Hematopoietic multipotent progenitor cell treated with erythropoietin and hydrocortisone succinate and interleukin-3 and kit ligand, for 17 days (in vitro differentiated cells): Measurements from ENCODE around the gene ADPRM.
"Not testable (repeated sequence)": the region's sequence is repeated elsewhere in the genome, so short reads cannot be mapped to it uniquely, and the experiment has no call there.

Experiments
- DNase-seq: peaks from one replicate; pipeline ENCODE4 v3.0.0-alpha.2; 2015; ENCODE audit warnings: low spot score

ADPRM gene, protein sequence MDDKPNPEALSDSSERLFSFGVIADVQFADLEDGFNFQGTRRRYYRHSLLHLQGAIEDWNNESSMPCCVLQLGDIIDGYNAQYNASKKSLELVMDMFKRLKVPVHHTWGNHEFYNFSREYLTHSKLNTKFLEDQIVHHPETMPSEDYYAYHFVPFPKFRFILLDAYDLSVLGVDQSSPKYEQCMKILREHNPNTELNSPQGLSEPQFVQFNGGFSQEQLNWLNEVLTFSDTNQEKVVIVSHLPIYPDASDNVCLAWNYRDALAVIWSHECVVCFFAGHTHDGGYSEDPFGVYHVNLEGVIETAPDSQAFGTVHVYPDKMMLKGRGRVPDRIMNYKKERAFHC

GRCh38 chr17:10697092-10698081, at the start of gene ADPRM, which contains the start of gene SCO1:
Gene ADPRM, plus strand, starts transcription at chr17:10697594. Its CDS starts 7,333 bp downstream, at chr17:10704927.
Gene SCO1, minus strand, starts transcription at chr17:10697533. Its CDS starts 26 bp downstream, at chr17:10697507.
- DNase-seq = peak; percentile 91

- DNase-seq = no peak
Measured at GRCh38 chr17:10648381-10648780, 49.0 kb upstream of the ADPRM start.

DNA sequence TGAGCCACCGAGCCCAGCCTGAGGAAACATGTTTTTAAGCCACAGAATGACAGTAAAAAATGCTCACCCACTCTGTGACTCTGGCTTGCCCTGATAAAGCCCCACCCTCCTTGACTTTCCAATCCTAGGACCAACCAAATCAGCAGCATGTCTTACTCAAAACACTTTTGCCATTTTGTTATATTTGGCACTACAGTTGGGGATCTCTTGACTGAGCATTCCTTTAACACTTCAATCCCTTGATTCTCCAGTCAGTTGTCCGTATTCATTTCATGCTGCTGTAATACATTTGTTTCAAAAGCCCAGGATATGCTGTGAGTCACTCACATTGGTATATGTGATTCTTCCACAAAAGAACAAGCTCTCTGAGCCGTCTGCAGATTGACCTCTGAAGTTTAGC, 48.4 kb upstream of the ADPRM start:
- DNase-seq = peak; percentile 53

DNA sequence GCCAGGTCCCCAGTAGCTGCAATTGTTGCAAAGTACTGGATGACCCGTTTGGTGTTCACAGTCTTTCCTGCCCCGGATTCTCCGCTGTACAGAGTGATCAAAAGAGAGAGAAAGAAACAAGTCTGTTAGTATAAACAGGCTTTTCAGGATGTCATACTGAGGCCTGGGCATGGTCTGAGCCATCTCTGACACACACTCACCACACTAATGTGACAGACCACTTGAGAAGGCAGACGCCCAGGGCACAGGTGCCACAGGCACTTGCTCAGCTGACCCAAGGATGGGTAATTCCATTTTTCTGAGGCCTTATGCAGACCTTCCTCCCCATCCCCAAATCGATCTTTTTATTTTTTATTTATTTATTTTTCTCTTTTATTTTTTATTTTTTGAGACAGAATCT, 47.8 kb upstream of the ADPRM start:
- DNase-seq = no peak

- DNase-seq = no peak
Measured at GRCh38 chr17:10651927-10652326, 45.5 kb upstream of the ADPRM start.

- no peak for DNase-seq
Measured at GRCh38 chr17:10652984-10653659, 44.3 kb upstream of the ADPRM start.

- DNase-seq = no peak
Measured at GRCh38 chr17:10653987-10654386, 43.4 kb upstream of the ADPRM start.

DNA sequence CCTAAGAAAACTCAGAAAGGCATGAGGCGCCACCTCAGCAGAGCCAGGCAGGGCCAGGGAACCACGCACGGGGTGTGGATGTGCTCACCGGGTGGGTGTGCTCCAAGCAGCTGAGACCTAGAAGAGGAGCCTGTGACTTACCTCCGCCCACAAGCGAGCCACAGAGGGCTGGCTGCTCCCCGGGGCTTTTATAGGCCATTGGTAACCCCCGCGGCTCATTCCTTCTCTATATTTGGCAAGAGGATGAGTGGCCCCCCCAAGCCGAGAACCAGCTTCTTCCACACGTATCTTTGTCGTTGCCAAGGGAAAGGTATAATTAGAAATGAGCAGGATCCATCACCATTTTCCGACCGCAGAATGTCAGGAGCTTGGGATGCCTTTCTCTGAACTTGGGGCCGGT, 40.2 kb upstream of the ADPRM start, which contains the start of gene MYH3:
Gene MYH3, minus strand, starts transcription at position 162 of the 400 bp plus-strand sequence. CDS start 2,245 bp downstream, outside the sequence.
- DNase-seq = no peak

DNA sequence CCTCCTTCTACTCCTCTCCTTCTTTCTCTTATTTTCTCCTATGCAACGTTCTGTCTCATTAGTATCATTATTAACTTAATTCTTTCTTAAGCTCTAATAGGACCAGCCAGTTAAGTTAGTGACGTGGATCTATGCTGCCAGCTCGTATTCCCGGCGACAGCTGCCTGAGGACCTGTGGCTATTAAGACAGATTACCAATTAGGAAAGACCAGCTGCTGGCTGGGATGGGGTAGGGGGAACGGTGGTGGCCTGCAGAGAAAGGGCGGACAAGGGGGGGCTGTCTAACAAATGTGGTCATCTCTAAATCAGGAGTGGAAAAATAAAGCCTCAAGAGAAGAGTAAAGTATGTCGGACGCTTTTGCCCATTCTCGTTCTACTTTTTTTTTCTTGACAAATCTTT, 39.5 kb upstream of the ADPRM start:
- no peak for DNase-seq

DNA sequence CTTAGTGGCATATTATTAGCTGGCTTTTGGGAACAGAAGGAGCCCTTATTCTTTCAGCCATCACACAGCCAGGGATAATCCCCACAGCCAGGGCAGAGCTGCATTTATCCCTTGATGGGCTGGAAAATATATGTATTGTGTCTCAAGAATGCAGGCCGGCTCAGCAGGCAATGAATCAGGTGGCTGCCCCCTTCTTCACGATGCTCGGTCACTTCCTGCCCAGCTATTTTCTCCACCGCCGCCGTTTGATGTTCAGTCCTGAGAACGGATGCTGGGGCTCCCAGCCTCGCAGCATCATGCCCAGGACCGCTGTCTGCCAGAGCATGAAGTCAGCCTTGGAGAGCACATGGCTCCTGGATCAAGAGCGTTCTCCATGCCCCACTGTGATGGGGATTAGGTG, 36.0 kb upstream of the ADPRM start:
- DNase-seq = no peak

- DNase-seq = no peak
Measured at GRCh38 chr17:10663231-10663630, 34.2 kb upstream of the ADPRM start.

GRCh38 chr17:10664571-10664970, 32.8 kb upstream of the ADPRM start:
- no peak for DNase-seq

DNA sequence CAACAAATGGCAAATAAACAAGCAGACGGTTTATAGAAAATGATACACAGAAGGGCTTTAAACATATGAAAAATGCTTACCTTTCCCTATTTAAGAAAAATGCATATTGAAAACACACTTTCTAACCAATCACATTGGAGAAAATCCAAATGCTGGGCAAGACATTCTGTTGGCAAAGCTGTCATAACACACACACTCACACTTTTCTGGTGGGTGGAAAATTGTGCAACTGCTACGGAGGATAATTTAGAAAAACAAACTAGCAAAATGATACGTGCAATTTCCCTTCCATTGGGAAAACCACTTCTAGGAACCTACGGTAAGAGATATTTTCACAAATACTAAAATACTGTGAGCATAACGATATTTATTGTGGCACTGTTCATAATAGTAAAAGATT, 30.5 kb upstream of the ADPRM start:
- DNase-seq = no peak

DNA sequence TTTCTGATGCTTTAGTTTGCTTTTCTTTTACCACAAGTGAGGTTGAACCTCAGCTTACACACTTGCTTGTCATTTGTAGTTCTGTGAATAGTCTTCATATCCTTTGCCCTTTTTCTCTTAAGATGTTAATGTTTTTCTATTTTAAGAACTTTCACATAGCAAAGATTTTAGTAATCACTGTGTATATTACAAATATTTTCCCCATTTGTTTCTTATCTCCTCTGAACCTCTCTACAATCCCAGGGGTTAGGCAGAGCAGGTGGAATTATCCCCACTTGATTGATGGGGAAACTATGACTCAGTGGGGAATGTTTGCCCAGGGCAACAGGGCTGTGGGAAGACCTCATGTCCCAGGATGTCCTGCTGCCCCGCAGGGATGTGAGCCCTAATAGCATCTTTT, 28.6 kb upstream of the ADPRM start:
- no peak for DNase-seq

GRCh38 chr17:10673312-10673711, 24.1 kb upstream of the ADPRM start:
- DNase-seq = no peak

GRCh38 chr17:10674704-10675103, 22.7 kb upstream of the ADPRM start:
- no peak for DNase-seq

- DNase-seq = no peak
Measured at GRCh38 chr17:10681866-10682446, 15.4 kb upstream of the ADPRM start.

GRCh38 chr17:10683853-10684252, 13.5 kb upstream of the ADPRM start:
- peak; percentile 59 for DNase-seq

- DNase-seq = no peak
Measured at GRCh38 chr17:10687499-10687898, 9.9 kb upstream of the ADPRM start.

GRCh38 chr17:10695875-10696407, 1.5 kb upstream of the ADPRM start:
- DNase-seq = not testable (repeated sequence)

DNA sequence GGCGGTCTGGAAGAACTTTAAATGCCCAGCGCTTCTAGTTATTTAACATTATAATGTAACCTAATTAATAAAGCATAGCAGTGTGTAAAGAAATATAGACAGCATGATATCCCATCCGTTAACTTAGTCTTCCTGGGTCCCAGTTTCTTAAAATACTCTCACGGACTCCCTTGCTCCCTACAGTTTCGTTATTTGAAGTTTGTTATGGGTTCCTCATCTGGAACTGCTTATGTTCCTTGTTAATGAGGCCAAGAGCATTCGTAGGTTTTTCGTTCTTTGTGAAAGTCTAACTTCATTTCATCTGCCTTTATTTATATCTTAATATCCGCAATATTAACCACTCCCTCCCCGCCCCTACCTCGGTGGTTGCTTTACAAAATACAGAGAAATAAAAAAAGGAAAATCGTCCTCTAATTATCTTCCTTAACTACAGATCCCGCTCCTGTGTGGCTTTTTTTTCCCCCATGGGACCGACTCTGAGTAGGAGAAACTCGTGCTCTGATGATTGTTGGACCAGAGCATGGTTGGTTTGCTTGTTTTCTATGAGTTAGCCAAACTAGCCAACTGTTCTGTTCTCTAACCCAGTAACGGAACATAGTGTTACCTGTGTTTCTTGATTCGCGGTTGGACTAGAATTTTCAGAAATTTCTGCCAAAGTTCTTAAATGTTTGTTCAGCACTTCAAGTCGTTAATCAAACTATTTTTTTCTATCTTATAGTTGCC, 863 bp downstream of the ADPRM start:
- DNase-seq = peak; percentile 19
